GM18868 (cell line): ENCODE results near the gene CHST15.

Source experiments
- ATAC-seq: cut with Tn5 transposase; IDR thresholded peaks from one replicate; pipeline ENCODE4 v1.9.1; 2021; ENCODE audit warnings: mild to moderate bottlenecking, moderate library complexity; ENCODE audit not compliant: unreplicated experiment

Gene CHST15

GRCh38 chr10:124084708-124085107 is 8.7 kb downstream of the CHST15 start:
- ATAC-seq = no peak

DNA sequence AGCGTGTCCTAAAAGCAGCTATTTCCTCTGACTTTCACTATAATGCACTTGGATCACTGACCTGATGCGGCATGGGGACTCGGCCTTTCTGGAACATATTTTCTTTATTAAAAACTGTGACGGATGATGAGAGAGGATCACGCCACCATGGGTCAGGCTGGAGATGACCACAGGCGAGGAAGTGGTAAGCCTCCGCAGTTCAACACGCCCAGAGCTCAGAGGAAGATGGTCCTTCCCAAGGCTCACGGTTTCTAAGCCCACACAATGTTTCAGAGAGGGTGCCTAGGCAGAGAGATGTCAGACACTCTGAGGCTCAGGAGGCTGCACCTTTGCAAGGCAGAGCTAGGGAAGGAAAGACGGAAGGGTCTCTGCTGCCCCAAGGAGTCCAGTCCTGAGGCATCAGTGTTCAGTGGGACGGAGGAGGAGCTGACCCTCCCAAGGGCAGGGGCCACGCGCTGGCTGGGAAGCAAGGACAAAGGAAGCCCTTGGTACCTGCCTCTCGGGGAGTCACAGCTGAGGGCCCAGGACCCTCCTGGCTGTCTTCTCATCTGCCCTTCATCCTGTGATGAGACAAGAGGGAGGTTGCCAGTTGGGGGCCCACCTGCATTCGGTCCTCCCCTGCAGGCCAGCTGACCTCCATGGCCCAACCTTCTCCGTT is 9.5 kb downstream of the CHST15 start:
- no peak for ATAC-seq

DNA sequence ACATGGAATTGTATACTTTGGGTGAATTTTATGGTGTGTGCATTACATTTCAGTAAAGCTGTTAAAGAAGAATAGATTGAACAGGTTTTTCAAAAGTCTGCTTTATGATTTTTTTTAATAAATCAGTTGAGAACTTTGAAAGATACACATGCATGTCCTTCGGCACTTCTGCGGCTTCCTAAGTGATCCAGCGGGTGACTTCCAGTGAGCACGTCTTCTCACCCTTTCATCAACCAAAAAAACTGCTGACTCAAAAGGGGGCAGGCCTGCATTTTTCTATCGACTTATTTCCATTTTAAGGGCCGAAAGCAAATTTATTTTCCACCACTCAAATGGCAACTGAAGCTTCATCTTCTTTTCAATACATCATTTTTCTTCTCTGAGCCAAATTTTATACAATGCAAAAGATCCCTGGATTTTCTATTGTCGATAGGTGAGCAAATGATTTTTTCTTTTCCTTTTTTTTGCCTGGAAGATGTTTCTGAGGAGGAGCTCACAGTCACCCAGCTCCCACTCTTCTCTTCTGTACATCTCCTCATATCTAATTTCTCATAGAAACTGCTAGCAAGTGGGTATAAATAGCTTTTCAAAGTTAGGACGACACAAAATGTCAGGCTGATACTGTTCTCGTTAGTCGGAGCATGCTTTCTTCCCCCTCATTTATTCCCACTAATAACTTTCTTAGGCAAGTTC is 10.2 kb downstream of the CHST15 start:
- no peak for ATAC-seq

GRCh38 chr10:124082555-124082954 is 10.8 kb downstream of the CHST15 start:
- ATAC-seq = no peak

DNA sequence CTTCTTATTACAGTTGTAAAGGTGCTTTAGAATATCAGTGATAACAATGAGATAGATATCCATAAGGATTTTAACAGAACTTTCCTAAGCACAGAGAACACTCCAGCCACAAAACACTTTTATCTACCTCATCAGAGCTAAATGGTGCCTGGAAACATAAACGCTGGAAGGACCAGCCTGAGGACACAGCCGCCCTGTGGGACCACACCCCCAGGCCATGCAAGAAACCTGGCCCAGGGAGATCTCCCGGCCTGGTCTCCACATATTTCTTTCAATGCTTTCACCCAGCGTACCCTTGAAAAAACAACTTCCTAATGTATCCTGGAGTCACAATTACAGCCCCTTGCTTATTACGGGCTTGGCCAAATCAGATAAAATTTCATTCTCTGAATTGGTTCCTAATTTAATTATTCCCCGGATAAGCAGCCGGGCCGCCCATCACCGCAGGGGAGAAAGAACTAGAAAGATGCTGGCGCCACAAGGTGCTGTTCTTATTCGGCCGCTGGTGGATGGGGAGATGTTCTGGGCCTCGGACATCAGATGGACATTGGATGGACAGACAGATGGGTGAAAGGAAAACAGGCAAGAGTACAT is 11.8 kb downstream of the CHST15 start:
- ATAC-seq = no peak

GRCh38 chr10:124079864-124080263 is 13.5 kb downstream of the CHST15 start:
- no peak for ATAC-seq

- no peak for ATAC-seq
These were observed 14.7 kb downstream of the CHST15 start for GRCh38 chr10:124078714-124079113.

DNA sequence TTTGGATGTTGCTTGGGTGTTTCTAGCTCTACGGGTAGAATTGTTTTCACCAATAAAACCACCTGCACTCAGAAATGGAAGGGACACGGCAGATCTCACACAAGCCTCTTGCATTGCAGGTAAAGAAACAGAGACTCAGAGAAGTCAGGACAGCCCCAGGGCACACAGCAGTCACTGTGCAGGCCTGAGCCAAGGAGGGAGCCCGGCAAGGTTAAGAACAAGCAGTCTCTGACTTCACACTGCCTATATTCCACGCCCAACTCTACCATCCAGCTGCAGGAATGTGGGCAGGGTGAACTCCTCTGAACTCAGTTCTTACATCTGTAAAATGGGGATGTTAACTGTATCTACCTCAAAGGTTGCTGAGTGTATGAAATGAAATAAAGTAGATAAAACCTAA is 15.4 kb downstream of the CHST15 start:
- ATAC-seq = no peak

- no peak for ATAC-seq
These were observed 16.0 kb downstream of the CHST15 start for GRCh38 chr10:124077208-124077993.

GRCh38 chr10:124076148-124076733 is 17.2 kb downstream of the CHST15 start:
- ATAC-seq = no peak

DNA sequence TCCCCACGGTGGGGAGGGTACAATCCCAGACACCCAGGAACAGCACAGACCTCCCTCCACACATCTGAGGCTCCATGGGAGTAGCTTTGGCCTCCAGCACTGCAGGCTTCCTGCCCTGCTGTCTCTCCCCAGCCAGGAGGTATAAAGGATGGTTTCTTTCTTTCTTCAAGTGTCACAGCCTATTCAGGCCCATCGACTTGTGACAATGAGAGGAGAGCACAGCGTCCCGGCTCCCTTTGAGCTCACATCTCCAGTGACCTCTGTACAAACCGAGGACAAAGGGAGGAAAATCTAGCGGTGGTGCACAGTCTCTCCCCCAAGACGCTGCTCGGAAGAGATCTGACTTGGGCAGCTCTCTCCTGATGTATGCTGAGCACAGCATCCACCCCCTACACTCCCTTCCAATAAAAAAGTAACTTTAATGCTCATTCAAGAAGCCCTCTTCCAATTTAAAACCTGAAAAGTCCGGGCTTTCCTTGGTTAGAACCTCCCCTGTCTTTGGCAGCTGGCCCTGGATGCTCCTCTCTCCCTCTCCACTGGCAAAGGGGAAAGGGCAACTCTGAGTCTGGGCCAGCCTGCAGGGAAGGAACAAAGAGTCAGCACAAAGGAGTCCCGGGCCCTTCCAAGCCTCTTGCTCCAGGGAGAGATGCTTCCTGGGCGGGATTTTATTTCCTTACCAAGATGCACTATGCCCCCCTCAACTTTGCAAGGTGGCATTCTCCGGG is 18.0 kb downstream of the CHST15 start:
- ATAC-seq = no peak

DNA sequence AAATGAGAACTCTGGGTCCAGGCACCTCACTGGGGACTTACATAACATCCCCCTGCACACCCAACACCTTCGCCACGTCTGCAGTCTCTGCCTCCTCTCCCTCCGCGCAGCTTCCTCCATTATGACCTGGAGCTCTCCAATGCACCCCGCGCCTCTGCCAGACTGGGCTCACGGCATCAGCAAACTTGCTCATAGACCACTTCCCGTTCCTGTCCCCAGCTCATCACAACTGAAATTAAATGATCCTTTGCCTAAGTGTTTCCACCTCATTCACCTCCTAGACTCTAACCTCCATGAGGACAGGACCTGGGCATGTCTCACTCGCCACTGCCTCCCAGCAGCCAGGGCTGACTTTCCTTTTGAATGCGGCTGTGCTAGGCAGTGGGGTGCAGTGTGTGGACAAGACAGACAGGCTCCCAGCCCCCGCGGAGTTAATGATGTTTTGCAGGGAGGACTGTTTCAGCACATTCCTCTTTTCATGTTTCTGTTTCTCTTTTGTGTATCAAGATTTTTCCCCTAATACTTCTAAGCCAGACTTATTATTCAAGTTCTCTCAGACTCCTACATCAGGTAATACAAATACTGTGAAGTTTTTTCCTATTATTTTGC is 18.8 kb downstream of the CHST15 start:
- ATAC-seq = no peak

DNA sequence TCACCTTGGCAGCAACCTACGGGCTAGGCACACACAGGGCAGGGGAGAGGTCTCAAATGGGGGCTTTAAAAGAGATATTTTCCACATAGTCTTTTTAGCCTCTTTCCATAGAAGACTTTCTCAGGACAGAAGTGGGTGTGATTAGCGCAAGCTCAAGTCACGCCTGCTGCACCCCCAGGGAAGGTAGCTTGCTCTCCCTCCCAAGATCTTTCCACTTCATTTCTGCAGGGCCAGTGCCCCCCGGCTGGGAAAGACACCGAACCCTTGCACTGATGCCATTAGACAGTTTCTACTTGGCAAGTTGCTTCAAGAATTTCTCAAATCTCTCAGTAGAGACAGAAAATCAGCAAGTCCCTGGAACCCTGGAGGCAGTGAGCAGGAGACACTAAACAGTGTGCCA is 19.4 kb downstream of the CHST15 start:
- no peak for ATAC-seq

- no peak for ATAC-seq
These were observed 20.9 kb downstream of the CHST15 start for GRCh38 chr10:124072541-124072940.

- no peak for ATAC-seq
These were observed 21.3 kb downstream of the CHST15 start for GRCh38 chr10:124072106-124072505.

DNA sequence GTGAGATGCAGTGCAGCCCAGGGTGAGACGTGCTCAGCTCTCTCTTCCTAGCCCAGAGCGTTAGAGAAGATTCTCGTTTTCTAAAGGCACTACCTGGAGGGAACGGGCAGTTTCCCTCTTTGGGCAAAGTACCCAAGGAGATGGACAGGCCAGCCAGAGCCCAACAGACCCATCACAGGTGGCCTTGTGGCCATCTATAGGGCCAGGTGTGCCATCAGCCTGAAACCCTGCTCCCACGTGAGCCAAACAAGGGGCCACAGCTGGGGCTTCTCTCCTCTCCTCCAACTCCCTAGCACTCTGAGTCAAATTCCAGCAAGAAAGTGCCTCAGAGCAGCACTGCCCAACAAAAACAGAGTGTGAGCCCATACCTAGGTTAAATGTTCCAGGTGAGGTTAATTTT is 22.3 kb downstream of the CHST15 start:
- no peak for ATAC-seq

DNA sequence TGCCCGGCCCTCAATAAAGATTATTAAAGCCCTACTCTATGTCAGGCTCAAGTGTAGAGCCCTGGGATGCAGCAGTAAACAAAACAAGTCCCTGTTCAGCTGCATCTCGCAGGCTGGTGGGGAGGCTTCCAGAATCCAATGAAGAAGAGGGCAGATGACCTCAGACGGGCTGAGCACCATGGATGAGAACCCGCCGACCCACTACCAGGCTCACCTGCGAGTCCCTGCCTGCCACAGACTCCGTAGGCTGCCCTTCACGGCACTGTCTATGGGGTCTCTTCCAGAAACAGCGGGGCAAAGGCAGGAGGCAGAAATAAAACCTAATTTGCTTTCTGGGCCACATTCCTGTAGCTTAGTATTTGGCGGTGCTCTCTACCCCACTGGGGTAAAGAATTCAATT is 22.7 kb downstream of the CHST15 start:
- no peak for ATAC-seq

DNA sequence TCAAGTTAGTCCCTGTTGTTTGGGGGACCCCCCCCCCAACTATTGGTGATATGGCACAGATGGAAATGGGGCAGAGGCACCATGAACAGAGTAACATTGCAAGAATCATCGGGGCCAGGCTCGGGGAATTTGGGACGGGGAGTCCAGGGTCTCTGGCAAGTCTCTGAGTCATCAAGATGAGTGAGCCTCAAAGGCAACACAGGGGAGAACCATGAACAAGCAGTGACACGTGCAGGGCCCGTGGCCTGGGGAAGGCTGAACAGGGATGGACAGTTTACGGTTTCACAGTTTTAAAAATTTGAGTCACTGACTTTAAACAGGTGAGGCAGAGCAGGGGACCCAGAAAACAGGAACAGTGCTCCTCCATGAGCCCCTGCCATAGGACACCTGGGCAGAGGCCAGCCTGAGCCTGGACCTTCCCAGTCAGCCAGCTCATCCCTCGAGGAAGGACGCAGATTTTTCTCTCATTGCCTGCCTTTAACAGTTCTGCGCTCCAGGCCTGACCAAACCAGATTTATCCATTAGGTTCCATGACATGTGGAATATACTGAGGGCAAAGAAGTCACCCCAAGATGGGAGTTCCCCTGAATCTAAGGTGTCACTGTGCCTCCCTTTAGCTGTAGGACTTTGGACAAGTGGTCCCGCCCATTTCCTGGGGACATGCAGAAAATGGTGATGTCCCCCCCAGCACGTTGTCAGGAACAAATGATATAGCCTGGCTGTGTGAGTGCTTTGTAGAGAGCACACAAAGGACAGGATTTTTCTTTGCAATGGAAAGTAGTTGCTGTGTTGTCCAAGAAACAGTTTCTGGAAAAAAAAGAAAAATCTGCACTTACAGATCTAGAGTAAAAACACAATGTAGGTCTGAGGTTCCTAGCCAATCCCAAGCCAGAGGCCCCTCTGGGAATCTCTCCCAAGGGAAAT is 23.8 kb downstream of the CHST15 start:
- no peak for ATAC-seq

DNA sequence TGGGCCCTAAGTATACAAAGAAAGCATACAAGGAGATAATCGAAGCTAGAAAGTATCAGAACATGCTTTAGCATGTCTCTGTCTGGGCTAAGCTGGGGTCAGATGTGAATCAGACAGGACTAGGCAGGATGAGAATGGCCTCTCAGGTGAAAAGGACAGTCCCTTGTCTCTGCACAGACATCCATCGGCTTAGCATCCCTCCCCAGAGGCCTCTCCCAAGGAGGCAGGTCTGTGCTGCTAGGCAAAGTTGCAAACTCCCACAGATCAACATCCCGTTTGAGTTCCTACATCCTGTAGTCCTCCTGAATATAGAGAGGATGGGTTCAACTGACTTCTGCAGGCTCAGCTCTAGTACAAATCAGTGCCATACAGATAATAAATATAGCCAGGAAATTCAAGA is 24.5 kb downstream of the CHST15 start:
- no peak for ATAC-seq
